NCI-H1092 treated with DMSO at 0.1 percent for 48 hours (cell line): ENCODE data around the gene ADD1.
"Not testable (repeated sequence)": the region's sequence is repeated elsewhere in the genome, so short reads cannot be mapped to it uniquely, and the experiment has no call there.

ENCODE experiments used
- DNase-seq: peaks from one replicate; lab custom pipeline; 2025; lab: John Stamatoyannopoulos, UW

ADD1 gene

GRCh38 chr4:2922453-2923101, 78.9 kb downstream of the ADD1 start:
- DNase-seq = not testable (repeated sequence)

DNA sequence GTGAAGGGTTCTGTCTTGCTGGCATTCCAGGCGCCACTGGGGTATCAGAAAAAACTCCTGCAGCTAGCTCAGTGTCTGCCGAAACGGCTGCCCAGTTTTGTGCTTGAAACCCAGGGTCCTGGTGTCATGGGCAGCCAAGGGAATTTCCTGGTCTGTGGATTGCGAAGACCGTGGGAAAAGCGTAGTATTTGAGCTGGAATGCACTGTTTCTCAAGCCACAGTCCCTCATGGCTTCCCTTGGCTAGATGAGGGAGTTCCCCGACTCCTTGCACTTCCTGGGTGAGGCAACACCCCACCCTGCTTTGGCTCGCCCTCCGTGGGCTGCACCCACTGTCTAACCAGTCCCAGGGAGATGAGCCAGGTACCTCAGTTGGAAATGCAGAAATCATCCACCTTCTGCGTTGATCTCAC, 79.5 kb downstream of the ADD1 start:
- DNase-seq = no peak

DNA sequence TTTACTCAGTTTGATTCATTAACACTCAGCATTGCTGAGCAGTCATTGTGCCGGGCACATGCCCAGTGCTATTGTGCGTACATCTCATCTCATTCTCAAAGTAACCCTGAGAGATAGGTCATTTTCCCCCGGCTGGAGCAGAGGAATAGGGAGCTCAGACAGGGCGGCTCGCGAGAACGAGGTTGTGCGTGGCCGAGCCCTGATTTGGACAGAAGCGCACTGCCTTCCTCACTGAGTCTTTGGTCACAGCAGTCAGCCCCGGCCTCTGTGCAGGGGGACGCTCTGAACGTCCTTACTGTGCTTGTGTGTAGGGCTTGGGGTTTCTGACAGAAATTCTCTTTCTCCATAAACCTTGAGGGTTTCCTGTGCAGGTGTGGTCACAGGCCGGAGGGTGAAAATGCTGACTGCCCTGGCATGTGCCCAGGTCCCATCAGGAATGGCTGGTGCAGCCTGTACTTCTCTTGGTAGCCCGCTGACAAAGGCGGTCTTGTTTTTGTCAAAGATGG, 80.1 kb downstream of the ADD1 start:
- DNase-seq = no peak

DNA sequence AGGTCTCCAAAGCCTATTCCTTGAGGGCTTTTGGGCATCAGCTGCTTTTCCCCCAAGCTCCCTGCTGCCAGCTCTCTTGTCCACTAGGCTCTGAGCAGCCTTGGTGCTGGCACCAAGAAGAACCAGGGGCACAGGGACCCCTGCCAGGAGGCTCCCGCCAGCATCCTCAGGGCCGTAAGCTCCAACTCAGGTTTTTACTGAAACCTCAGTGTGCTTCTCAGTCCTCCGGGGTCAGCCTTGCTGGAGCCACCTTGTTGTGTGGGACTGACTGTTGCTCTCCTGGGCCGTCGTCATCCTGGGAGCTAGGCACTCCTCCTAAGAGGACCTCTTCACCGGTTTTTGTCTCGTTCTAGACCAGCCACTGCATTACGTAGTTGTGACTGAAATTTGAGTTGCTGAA, 80.6 kb downstream of the ADD1 start:
- DNase-seq = no peak

DNA sequence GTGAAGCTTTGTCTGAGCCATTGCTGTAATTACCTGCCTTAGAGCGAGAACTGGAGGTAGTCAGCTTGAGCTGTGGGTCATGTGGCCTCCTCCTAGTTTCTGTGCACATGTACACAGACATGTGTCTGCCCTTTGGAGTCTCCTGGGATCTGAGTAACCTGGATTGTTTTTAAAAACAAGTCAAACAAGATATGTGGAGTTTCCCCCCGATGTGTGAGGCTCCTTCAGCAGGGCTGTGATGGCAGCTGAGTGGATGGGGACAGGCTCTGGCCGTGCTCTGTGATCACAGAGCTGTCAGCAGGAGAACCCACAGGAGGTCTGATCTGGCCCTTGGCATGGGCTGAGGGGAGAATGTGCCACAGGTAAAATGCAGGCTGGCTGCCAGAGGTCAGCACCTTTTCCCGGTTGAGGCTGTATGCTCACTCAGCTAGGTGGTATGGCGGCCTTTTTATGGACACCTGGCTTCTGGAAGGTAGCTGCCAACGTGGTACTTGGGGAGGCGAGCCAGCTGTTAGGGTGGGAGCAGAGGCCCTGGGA, 81.2 kb downstream of the ADD1 start:
- no peak for DNase-seq

DNA sequence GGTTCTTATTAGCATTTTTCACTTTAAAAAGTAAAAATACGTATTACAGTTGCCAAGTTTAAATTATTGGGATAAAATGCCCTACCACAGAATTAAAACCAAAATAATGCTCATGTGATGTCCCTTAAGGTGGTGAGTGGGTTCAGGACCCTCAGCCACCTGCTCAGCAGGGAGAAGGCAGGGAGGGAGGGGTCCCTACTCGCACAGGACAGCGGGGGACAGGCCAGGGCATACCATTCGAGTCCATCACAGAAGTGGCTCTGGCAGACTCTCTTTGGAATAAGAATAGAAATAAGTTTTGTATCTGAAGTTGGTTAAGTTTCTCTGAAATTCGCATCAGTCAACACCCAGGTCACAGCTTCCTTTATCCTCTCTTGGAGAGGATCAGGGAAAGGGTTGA, 81.9 kb downstream of the ADD1 start:
- DNase-seq = no peak

DNA sequence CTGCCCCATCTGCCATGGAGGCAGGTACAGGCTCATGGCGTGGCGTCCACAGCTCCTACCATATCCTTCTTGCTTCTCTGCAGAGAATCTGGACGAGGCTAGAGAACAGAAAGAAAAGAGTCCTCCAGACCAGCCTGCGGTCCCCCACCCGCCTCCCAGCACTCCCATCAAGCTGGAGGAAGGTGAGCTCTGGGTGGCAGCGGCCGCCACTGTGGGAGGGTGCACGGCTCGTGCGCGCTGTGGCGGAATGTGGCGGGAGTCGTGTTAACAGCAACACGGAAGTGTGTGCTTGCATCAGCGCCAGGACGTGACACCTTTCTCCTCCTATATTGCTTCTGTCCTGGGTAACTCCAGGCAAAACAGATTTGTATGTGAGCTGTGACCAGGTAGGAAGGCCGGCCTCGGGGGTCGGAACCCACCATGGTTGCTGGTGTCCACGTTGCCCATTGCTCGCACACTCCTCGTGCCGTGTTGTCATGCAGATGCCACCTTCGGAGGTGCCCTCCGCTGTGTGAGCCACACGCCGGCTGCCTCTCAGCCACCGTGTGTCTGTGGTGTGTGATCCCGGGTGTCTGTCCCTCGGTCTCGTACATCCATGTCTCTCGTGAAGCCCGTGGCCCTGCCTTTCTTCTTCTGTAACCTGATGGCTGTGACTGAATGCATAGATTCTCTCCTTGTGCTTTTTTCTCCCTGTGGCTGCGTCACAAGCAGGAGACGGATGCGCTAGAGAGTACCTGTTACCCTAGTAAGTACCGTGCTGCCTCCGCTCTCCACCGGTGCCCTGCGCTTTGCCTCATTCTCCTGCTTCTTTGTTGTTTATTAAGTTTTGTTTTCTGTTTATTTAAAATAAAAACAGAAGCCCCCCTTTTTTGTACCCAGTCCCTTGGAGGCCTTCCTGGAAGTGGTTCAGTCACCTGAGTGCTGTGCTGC, 82.6 kb downstream of the ADD1 start:
- no peak for DNase-seq

GRCh38 chr4:2927016-2927695, 83.5 kb downstream of the ADD1 start:
- no peak for DNase-seq

DNA sequence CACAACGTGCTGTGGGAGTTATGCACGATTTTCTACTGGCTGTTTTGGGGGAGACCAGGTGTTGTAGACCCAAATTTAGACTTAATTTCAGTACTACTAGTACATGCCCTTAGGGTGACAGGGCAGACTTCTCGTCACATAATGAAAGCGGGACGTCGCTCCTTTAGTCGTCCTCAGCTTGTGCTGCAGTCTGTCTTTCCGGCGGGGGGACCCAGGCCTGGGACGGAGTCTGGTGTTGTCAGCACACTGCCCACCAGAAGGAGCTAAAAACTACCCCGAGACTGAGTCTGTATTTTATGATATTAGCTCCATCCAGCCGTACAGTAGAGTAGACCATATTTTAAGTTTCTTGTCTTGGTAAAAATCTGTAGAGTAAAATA, 84.0 kb downstream of the ADD1 start:
- no peak for DNase-seq

DNA sequence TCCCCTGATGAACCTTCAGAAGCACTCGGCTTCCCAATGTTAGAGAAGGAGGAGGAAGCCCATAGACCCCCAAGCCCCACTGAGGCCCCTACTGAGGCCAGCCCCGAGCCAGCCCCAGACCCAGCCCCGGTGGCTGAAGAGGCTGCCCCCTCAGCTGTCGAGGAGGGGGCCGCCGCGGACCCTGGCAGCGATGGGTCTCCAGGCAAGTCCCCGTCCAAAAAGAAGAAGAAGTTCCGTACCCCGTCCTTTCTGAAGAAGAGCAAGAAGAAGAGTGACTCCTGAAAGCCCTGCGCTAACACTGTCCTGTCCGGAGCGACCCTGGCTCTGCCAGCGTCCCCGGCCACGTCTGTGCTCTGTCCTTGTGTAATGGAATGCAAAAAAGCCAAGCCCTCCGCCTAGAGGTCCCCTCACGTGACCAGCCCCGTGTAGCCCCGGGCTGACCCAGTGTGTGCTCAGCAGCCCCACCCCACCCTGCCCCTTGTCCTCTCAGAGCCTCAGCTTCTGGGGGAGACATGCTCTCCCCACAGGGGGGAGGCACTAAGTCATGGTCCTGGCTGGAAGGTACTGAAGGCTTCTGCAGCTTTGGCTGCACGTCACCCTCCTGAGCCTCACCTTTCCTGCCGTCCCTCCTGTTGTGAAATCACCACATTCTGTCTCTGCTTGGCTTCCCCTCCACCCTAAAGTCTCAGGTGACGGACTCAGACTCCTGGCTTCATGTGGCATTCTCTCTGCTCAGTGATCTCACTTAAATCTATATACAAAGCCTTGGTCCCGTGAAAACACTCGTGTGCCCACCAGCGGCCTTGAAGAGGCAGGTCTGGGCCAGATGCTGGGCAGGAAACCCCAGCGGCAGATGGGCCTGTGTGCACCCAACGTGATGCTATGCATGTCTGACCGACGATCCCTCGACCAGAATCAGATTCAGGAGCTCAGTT, 84.9 kb downstream of the ADD1 start:
- no peak for DNase-seq

- no peak for DNase-seq
Observed at GRCh38 chr4:2929469-2929868, 85.8 kb downstream of the ADD1 start.

DNA sequence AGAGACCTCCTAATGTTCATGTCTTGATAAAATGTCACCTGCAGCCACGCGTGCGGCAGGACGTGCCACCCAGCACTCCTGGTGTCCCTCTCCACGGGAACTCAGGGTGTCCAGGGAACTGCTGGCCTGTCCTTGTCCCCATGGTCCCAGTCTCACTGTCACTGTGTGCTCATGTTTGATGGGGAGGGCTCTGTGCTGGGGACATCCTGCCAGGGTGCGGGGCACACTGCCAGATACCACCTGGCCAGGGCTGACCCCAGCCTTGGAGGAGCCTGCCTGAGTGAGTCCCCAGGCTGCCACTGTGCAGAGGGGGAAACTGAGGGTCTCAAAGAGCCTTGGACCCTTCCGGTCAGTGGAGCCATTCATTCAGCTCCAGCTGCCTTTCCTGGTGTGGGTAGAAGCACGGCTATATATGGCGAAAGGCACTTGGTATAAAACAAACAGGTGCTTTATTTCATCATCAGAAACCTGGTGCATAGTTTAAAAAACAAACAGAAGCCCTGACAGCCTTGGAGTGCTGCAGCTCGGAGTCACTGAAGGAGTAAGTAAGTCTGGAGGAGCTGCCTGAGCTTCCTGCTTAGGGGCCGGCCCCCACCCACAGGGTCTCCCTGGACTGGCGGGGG, 86.6 kb downstream of the ADD1 start:
- no peak for DNase-seq

- peak; percentile 16 for DNase-seq
Observed at GRCh38 chr4:2930758-2931511, 87.3 kb downstream of the ADD1 start.

- DNase-seq = no peak
Observed at GRCh38 chr4:2931512-2932301, 88.1 kb downstream of the ADD1 start.

GRCh38 chr4:2932321-2932950, 88.8 kb downstream of the ADD1 start:
- DNase-seq = no peak

DNA sequence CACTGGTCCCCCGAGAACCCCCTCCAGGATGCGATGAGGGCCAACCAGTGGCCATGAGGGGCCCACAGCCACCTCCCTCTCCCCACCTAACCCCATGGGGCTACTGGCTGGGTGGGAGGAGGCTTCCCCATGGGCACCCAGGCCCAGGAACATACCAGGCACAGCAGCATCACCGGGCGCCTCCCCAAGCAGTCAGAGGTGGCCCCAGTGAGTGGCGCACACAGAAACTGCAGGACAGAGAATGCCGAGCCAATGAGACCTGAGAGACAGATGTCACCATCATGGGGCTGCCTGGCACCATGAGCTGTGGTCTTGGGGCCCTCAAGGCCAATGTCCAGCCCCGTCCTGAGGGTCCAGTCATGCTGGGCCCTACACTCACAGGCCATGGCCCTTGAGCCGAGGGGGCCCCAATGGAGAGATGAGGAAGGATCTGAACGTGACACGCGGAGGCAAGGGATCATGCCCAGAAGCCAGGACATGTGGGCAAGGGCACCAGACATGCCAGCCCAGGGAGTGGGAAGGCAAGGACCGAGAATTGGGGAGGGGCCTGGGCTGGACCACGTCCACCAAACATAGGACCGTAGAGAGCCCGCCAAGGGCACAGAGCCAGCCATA, 89.4 kb downstream of the ADD1 start:
- DNase-seq = no peak

DNA sequence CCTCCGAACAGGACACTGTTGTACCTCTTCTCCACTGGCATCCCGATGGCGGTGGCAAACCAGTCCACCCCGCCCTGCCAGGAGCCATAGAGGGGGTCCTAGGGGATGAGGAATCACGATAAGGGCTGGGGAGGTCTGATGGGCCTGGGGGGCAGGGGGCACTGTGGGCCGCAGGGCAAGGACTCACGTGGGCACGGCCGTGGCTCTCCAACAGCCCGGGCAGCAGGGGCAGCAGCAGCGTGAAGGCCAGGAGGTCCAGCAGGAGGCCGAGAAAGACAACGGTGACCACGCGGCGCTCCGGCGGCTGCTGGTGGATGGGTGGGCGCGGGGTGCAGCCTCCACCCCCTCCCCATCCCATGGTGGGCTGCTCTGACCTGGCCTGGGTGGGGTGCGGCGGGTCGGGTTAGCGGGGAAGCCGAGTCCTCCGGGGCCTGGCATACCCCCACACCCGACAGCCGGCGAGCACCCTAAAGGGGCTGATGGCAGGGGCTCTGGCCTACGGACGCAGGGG, 90.0 kb downstream of the ADD1 start:
- DNase-seq = no peak
